GM19240 (cell line): ENCODE results near the gene PMS1.
A peak's percentile ranks its signal among the peaks of the same experiment; 100 is the strongest.
"Not testable (repeated sequence)": the region's sequence is repeated elsewhere in the genome, so short reads cannot be mapped to it uniquely, and the experiment has no call there.

Experiments used
- DNase-seq: peaks from one replicate; pipeline ENCODE4 v3.0.0; 2011; ENCODE audit warnings: low spot score; ENCODE audit not compliant: insufficient read length

PMS1 gene

GRCh38 chr2:189783927-189784867 lies at the start of gene PMS1, which contains the start of gene ORMDL1:
PMS1 (plus strand) TSS chr2:189784450; CDS start chr2:189791810, 7,360 bp downstream.
ORMDL1 (minus strand) TSS chr2:189784339; CDS start chr2:189782595, 1,744 bp downstream.
- peak; percentile 66 for DNase-seq

GRCh38 chr2:189751080-189751658 lies 33.1 kb upstream of the PMS1 start:
- peak; percentile 8 for DNase-seq

- no peak for DNase-seq
Measured at GRCh38 chr2:189756311-189756952, 27.8 kb upstream of the PMS1 start.

GRCh38 chr2:189760154-189760553 lies 24.1 kb upstream of the PMS1 start:
- DNase-seq: not testable (repeated sequence)

GRCh38 chr2:189762229-189762550 lies 22.1 kb upstream of the PMS1 start:
- DNase-seq: no peak

- DNase-seq: peak; percentile 51
Measured at GRCh38 chr2:189762551-189763298, 21.5 kb upstream of the PMS1 start, which contains the start of gene OSGEPL1. OSGEPL1 (minus strand) TSS chr2:189762792; CDS start chr2:189761640, 1,152 bp downstream.

- DNase-seq: no peak
Measured at GRCh38 chr2:189763908-189764661, 20.2 kb upstream of the PMS1 start.

GRCh38 chr2:189770590-189771322 lies 13.5 kb upstream of the PMS1 start:
- no peak for DNase-seq

GRCh38 chr2:189772212-189772611 lies 12.0 kb upstream of the PMS1 start:
- no peak for DNase-seq

GRCh38 chr2:189782221-189782671 lies 2.0 kb upstream of the PMS1 start:
- no peak for DNase-seq

GRCh38 chr2:189783451-189783926 lies 761 bp upstream of the PMS1 start:
- DNase-seq: no peak

- no peak for DNase-seq
Measured at GRCh38 chr2:189791338-189792042, 7.2 kb downstream of the PMS1 start.

GRCh38 chr2:189794310-189794709 lies 10.1 kb downstream of the PMS1 start:
- DNase-seq: no peak

- DNase-seq: no peak
Measured at GRCh38 chr2:189797902-189798301, 13.7 kb downstream of the PMS1 start.

- no peak for DNase-seq
Measured at GRCh38 chr2:189798312-189799029, 14.2 kb downstream of the PMS1 start.

- DNase-seq: no peak
Measured at GRCh38 chr2:189799030-189799331, 14.7 kb downstream of the PMS1 start.

- DNase-seq: no peak
Measured at GRCh38 chr2:189799531-189799930, 15.3 kb downstream of the PMS1 start.

- DNase-seq: no peak
Measured at GRCh38 chr2:189802396-189802912, 18.2 kb downstream of the PMS1 start.
